GM12892 (cell line): Measurements from ENCODE around the gene NABP2.
"Not testable (repeated sequence)": the region's sequence is repeated elsewhere in the genome, so short reads cannot be mapped to it uniquely, and the experiment has no call there.

Source experiments
- DNase-seq: peaks from one replicate; pipeline ENCODE4 v3.0.0; 2011; ENCODE audit not compliant: insufficient read length
- FAIRE-seq: peaks from 2 replicates; lab custom pipeline; 2011; peaks lifted over from hg19 to GRCh38; lab: Jason Lieb, UNC
- POLR2A ChIP-seq: IDR thresholded peaks from 2 replicates; pipeline ENCODE4 v1.6.1; 2011; ENCODE audit warnings: low read depth, low read length, control low read depth
- POLR2AphosphoS5 ChIP-seq: IDR thresholded peaks from 2 replicates; pipeline ENCODE4 v1.6.1; 2011; ENCODE audit warnings: low read depth, low read length, control low read depth
- TAF1 ChIP-seq: IDR thresholded peaks from 2 replicates; pipeline ENCODE4 v1.6.1; 2011; ENCODE audit warnings: low read depth, mild to moderate bottlenecking, control low read depth, low read length, borderline replicate concordance

The NABP2 gene

GRCh38 chr12:56267443-56268071, 43.4 kb downstream of the NABP2 start:
- DNase-seq (no peak), FAIRE-seq (no peak)
- no peak for TF ChIP-seq TAF1
- TF ChIP-seq POLR2AphosphoS5, result no peak
- TF ChIP-seq POLR2A, result no peak

- FAIRE-seq, result no peak
- TF ChIP-seq POLR2AphosphoS5 (no peak), POLR2A (peak; percentile 20; the same call in 1 of the 2 replicates), TAF1 (no peak)
- DNase-seq, result no peak
These were observed 46.9 kb downstream of the NABP2 start for GRCh38 chr12:56271031-56271430.

DNA sequence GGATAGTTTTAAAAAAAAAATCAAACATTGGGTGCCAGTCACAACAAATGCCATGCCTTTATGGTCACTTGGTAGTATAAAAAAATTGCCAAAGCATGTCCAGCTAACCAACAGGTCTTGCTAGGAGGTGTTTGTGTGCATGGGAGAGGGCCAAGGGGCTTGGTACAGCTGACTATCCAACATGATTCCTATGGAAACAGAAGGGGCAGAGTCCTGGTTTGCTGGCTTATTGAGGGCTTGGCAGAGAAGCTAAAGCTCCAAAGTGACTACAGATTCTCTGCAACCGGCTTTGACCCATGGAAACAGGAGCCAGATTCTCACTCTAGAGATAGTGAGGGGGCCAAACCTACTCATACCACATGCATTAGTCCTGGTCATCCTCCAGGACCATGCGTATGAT, 48.3 kb downstream of the NABP2 start:
- not testable (repeated sequence) for FAIRE-seq, DNase-seq

DNA sequence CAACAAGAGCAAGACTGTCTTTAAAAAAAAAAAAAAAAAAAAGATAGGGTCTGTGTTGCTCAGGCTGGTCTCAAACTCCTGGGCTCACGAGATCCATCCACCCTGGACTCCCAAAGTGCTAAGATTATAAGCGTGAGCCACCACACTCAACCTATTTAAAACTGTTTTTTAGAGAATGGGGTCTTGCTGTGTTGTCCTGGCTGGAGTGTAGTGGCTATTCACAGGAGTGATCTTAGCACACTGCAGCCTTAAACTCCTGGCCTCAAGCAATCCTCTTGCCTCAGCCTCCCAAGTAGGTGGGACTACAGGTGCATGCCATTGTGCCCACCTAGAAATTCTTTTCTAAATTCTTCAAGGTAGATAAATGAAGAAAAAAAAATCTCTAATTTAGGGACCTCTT, 50.2 kb downstream of the NABP2 start:
- TF ChIP-seq POLR2AphosphoS5, result no peak
- no peak for TF ChIP-seq POLR2A
- no peak for TF ChIP-seq TAF1
- no peak for FAIRE-seq
- no peak for DNase-seq

DNA sequence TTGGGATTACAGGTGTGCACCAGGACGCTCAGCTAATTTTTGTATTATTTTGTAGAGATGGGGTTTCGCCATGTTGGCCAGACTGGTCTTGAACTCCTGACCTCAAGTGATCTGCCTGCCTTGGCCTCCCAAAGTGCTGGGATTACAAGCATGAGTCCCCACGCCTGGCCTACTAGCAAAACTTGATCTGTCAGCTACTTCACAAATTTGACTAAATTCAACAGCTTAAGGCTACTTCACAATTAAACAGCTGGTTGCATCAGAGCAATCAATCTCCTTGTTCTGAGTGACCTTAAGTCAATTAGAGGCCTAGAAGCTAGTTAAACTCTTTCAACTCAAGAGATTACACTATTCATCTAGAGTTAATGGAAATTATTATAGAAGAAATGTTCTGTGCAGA, 54.8 kb downstream of the NABP2 start:
- TF ChIP-seq POLR2AphosphoS5 (no peak), TAF1 (no peak)
- DNase-seq (no peak), FAIRE-seq (no peak)
